ENCODE measurements around the gene RTN4R.

RTN4R gene

DNA sequence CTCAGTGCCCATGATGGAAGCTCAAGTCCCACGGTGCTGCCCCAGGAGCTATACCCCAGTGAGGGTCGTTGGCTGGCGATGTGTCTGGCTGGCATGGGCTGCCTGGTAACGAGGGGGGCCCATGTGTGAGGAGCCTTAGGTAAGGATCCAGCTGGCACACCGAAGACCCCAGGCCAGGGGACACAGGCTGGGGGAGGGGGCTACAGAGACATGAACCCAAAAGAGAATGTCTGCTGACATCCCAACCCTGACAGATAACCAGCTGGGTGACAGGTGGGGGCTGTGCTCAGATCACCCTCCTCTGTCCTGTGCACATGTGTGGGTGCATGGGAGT, 39.2 kb downstream of the RTN4R start:
- no peak for DNase-seq (ENCODE audit: low spot score)

DNA sequence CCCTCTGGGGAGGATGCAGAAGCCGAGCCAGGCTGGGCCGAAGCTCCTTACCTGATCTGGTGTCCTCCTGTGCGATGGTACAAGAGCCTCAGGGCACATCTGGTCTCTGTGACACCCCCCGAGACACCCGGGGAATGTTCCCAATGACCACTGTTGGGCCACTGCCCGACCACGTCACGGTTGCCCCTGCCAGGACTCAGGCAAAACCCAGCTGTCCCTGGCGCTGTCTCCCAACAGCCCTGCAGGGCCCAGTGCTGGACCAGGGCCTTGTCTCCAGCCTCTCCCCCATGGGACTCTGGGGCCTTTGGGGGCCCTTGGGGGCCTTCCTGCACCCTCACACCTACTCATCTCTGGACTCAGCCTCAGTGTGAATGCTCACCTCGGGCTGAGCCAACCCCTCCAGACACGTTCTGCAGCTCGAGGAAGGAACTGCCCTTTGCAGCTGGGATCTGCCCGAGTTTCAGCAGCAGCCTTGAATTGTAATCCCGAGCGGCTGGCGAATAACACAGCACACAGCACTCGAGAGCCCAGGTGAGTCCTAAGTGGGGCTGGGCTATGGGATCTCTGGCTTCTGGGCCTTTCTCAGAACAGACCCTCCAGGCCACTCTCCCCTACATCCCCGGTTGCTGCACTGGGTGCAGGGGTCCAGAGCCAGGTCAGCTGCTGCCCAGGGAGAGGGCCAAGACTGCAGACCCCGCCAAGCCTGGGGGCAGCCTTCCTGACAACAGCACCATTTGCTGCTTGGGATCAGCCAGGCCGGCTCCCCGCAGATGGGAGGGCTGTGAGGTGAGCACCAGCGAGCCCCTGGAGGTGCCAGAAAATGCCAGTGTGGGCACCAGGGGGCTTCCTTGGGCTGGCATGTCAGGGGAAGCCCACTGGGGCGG, 39.8 kb downstream of the RTN4R start:
- no peak for DNase-seq (ENCODE audit: low spot score)

DNA sequence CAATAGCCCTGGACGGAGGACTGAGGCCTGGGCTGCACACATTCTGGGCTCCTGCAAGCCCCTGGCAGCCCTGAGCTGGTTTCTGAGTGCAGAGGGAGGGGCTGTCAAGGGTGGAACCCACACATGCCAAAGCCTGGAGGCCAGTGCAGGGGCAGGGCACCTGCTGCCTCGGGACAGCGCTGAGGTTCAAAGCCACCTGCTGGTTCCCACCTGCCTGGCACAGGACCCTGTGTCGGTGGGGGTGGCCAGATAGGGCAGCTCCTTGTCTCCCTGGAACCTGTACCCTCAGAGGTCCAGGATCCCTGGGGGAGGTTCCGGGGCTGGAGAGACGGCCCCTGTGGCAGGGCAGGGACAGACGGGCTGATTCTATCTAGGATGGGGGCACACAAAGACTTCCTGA, 40.8 kb downstream of the RTN4R start:
- no peak for DNase-seq (ENCODE audit: low spot score)

DNA sequence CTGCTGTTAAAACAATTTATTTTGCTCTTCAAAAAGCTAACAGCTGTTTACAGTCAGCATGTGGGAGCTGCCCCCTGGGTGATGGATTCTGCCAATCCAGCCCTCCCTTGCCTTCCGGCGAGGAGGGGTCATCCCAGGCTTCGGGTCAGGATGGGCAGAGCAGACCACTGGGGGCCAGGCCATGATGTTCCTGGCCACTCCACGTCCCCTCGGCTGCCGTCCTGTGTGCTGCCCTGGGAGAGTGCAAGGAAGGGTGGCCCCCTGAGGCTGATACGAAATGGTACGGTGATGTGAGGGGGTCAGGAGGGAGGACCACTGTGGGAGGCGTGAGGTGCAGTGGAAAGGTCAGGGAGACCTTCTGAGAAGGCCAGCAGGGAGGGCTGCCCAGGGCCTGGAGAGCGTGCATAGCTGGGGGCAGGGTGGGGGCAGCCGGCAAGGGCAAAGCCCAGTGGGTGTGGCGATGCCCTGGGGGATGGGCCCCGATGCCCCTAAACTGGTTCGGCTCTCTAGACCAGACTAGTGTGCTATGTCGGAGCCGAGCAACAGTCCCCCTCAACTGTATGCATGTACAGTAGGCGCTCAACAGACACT, 41.3 kb downstream of the RTN4R start:
- no peak for DNase-seq (ENCODE audit: low spot score)

DNA sequence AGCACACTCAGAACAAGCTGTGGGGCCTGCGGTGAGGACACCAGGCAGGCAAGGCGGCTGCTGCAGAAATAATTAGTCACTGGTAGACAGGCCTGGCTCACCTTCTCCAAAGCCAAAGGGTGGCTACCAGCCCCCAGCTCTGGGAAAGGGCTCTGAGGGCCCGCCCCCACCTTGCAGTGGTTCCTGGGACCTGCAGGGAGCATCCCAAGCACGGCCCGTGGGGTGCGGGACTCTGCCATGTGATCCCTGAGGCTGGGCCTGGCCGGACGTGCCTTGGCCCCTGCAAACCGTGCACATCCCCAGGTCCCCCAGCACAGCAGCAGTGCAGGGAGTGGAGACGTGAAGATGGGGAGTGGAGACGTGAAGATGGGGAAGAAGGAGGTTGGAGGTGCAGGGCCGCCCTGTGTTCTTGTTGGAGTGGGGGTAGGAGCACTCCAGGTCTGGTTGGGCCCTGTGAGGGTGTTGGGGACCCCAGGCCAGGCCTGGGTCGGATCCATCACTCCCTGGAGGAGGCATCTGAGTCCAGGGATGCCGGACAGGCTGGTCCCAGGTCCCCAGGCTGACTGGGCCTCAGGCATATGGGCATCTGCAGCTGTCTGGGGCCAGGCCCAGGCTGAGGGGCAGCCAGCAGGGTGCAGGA, 41.9 kb downstream of the RTN4R start:
- no peak for DNase-seq (ENCODE audit: low spot score)

DNA sequence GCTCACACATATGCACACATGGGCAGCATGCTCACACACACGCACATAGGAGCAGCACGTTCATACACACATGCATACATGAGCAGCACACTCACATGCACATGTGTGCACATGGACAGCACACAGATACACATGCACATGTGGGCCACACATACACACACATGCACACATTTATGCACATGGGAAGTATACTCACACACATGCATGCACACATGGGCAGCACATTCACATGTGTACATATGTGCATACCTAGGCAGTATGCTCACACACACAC, 42.5 kb downstream of the RTN4R start:
- DNase-seq (ENCODE audit: low spot score) = no peak

DNA sequence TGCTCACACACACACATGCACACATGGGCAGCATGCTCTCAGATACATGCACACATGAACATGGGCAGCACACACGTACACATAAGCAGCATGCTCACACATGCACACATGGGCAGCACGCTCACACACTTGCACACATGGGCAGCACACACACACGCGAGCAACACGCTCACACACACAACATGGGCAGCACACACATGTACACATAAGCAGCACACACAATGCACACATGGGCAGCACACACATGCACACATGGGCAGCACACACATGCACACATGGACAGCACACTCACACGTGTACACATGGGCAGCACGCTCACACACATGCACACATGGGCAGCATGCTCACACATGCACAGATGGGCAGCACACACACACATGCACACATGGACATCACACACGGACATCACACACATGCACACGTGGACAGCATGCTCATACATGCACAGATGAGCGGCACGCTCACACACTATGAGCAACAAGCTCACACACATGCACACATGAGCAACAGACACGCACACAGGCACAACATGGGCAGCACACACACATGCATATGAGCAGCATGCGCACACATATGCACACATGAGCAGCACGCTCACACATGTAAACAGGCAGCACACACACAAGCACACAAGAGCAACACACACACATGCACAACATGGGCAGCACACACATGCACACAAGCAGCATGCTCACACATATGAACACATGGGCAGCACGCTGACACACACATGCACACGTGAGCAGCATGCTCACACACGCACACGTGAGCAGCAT, 43.0 kb downstream of the RTN4R start:
- DNase-seq (ENCODE audit: low spot score) = no peak

DNA sequence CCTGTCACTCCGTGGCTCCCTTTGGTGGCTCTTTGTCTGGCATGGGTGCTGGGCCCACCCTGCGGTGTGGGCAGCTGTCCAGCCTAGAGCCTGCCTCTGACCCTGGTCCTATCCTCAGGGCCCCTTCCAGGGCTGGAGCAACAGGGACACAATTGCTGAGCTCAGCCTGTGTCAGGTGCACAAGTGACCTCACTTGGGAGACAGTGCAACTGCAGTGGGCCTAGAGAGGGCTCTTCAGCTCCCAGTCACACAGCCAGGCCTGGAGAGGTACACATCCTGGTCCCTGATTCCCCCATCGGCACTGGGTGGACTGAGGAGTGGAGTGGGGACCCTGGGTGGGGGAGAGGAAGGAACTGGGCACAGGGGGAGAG, 43.9 kb downstream of the RTN4R start:
- no peak for DNase-seq (ENCODE audit: low spot score)

DNA sequence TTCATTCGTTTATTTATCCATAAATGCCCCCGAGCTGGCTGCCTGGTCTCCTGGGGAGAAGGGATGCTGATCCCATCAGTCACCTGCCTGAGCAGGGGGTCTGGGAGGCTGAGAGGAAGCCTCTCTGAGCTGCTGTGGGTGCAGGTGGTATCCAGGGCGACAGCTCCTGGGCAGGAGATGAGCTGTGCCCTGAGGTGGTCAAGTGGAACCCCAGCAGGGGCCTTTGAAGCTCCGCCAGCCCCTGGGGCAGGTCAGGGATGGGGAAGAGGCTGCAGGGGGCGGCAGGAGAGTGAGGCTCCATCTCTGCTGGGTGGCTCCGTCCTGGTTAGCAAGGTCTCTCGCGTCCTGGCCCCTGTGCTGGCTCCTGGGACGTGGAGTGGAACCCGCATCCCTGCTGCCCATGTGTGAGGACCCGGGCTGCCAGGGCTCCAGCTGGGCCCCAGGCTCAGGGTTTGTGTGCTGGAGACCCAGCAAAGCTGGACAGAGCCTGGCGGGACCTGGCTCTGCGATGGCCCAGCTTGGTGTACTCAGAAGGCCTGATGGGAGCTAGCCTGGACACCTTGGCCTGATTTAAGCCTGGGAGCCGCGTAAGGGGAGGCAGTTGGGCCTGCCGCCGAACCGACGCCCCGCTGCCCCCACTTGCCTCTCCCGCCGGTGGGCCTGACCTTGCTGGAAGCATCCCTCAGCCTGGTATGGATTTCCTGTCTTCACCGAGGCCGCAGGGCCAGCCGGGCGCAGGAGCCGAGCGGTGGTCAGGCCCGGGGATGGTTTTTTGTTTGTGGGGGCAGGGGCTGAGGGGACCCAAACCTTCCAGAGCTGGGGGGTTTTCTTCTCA, 44.5 kb downstream of the RTN4R start:
- DNase-seq (ENCODE audit: low spot score) = no peak

DNA sequence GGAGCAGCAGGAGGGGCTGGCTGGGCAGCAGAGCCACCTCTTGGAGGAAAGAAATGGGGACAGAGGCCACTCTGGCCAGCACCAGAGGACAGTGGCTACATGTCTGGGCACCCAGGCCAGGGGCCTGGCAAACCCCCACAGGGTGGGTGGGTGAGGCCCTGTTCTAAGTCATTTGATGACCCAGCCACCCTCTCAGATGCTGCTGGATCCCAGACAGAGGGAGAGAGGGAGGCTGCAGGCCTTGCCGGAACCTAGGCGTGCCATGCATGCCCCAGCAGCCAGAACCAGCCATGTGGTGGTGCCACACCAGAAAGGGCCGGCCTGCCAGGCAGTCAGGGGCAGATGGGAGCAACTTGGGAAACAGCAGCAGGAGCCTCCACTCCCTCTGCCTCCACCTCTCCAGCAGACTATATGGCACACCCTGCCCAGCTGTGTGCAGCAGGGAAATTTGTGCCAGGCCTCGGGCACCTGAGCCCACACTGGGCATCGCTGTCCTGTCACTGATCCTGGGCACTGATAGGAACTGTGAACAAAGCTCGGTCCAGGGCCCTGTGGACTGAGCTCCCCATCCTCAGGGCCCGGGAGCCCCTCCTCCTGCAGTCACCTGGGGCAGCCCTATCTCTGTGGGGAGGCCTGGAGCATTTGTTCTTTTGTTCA, 45.2 kb downstream of the RTN4R start:
- no peak for DNase-seq (ENCODE audit: low spot score)

DNA sequence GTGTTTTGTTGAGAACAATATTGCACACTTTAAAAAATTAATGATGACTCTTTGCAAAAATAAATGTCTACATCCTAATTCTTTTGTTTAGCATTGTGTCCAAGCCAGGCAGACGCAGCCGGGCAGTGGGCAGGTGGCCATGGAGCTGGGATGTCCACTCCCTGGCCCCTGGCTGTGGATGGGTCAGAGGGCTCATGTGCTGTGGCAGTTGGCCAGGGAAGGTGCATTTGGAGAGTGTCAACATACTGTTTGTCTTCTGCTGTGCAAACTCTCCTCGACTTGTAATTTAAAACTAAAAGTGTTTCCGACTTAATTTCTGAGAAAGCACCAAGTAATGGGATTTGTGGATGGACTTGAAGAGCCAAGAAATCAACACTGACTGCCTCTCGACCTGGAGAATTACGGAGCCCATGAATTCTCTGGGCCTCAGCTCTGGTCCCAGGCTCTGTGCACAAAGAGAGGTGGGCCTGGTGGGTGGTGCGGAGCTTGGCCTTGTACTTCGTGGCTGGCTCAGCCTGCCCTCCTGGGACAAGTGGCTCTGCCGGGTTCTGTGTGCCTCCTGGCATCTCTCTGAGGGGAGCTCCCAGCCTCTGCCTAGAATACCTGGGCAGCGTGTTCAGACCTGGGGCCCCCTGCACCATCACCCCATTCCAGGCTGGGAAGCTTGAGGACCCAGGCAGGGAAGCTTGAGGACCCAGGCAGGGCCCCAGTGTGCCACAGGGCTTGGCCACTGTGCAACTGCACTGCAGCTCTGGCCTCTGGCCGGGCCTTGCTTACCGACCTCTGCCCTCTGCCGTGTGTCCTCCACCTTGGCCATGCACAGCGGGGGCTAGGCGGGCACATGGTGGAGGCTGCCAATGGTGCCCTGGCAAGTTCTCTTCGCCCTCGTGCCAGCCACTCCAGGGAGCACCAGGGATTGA, 46.4 kb downstream of the RTN4R start:
- DNase-seq (ENCODE audit: low spot score) = no peak

DNA sequence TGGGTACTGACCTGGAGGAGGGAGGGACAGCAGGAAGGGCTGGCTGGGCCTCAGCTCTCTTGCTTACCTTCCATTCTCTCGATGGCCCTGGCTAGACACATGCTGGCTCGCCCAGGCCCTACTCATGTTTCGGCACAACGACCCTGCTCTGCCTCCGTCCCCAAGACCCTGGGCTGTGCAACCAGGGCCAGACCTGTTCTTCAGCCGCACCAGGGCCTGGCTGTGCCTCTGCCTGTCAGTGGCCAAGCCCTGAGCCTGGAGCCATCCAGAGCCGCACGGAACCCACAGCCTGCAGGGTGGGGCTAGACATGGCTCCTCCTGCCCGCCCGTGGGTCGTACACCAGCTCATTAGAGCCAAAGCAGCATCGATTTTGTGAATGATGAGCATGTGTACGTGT, 47.5 kb downstream of the RTN4R start:
- DNase-seq (ENCODE audit: low spot score) = no peak

DNA sequence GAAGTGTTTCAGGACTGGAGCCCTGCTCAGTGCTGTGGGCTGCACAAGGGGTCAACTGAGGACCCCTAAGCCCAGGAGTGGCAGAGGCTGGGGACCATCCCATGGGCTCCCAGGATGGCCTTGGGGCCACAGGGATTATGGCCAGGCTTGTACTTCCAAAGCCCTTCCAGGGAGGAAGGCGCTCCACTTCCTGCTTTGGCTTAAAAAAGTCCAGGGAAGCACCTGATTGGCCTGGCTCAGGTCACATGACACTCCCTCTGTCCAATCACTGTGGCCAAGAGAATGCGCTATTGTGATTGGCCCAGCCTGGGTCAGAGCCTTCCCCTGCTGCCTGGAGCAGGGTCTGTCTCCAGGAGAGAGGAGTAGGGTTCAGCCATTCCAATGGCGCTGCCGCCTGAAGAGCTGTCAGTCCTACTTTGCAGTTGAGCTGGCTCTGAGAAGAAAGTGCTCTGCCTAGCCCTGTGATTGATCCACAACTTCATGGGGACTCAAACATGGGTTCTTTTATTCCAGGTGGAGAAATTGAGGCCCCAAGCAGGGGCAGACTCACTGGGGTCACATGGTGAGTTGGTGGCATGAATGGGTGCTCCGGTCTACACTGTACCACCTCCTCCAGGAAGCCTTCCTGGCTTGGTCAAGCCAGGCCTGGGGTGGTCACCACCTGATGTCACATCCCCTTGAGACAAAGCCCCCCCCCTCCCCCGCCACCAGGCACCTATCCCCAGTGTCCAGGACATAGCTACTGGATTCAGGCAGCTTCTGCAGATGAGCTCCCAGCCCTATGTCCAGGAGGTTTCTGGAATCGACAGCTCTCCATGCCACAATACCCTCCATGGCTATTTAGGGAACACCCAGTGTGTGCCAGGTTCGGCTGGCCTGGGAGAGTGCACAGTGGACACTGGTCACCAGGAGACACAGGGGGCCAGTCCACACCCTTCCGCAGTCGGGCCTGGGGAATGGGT, 48.2 kb downstream of the RTN4R start:
- no peak for DNase-seq (ENCODE audit: low spot score)

DNA sequence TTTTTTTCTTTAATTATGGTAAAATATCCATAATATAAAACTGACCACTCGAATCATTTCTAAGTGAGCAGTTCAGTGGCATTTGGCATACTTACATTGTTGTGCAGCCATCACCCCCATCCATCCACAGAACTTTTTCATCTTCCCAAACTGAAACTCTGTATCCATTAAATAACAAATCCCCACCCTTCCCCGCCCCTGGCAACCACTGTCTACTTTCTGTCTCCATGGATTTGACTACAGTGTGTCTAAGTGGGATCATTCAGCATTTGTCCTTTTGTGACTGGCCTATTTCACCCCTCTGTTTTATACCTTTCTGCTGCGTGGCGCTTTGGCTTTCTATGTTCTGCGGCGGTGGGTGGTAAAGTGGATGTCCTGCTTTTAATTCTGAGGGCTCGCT, 49.1 kb downstream of the RTN4R start:
- DNase-seq (ENCODE audit: low spot score) = no peak

DNA sequence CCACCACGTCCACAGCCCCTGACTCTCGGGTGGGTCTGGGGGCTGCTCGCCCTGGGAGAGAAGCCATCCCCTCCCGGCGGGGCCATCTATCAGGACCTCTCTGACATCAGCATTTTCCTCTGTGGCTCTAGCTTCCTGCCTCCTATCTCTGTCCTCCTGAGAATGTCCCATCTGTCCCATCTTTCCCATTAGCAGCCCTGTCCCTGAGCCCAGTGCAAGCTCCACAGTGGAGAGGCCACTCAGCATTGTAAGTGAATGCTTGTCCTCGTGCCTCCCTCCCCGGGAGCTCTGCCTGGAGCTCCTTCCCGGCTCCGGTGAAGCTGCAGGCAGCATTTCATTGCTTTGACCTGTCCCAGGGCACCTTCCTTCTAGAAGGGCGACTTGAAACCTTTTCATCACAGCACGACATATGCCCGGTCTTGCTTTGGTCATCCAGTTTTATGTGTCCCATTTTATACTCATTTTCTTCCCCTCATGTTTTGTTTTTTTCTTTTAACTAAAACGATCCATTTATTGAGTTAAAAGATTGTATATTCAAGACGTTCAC, 49.7 kb downstream of the RTN4R start:
- DNase-seq (ENCODE audit: low spot score) = no peak

DNA sequence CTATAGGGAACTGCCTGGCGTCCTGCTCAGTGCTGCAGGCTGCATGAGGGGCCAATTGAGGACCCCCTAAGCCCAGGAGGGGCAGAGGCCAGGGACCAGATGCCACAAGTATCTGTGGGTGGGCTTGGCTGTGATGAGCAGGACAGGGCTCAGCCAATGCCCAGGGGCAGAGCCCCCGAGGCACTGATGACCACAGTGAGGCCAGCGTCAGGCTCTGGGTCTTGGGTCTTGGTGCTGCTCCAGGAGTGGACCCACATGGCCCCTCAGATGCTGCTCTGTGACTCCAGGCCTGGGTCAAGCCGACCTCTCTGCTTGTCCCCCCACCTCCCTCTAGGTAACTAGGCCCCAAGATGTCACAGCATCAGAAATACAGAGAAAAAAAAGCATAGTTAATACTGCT, 50.6 kb downstream of the RTN4R start:
- DNase-seq (ENCODE audit: low spot score) = no peak

DNA sequence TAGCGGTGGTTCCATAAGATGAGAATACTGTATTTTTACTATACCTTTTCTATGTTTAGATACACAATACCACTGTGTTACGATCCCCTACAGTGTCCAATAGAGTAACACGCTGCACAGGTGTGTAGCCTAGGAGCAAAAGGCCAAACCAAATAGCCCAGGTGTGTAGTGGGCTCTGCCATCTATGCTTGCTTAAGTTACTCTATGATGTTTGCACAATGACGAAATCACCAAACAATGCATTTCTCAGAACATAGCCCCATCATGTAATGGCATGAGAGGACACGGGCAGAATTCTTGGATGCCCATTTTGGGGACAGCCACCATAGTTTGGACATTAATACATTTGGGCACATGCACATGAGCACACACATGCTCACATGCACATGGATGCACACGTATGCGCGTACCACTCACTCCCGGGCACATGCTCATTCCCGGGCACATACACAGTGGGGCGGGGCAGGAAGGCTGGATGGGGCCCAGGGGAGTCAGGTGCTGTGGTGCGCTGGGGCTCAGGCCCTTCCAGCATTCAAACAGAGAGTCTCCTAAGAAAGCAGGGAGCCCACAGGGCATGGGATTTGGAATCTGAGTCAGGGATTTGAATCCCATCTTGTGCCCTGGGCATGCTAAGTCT, 51.1 kb downstream of the RTN4R start:
- DNase-seq (ENCODE audit: low spot score) = no peak

DNA sequence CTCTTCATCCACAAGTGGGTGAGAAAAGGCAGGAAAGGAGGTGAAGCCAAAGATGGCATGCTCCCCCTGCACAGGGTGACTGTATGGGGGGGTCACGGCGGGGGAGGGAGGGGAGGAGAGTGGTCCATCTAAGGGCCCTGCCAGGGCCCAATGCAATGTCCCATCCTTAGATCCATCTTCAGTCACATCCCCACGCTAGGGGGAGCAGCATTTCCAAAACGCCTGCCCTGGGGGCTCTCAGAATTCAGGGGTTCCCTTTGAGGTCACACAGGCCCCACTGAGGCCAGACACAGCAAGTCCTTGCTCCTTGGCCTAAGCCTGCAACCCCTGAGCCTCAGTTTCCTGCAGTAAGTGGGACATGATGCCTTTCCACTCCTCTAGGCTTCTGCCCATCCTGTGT, 52.4 kb downstream of the RTN4R start:
- DNase-seq (ENCODE audit: low spot score) = no peak

DNA sequence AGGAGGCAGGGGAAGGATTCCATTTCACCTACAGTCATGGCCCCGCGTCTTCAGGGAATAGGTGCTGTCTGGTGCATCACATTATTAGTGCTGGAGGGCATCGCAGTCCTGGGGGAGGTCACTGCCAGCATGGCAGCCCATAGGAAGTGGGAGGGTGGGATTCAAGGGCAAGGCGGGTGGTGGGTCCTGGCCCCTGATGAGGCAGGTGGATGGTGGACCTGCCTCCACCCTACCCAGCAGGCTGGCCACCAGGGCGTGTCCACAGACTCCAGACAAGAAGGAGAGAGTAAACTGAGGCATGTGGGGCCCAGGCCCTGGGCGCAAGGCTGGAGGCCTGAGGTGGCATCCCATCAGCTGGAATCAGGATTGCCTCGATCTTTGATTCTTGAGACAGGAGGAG, 53.3 kb downstream of the RTN4R start:
- DNase-seq (ENCODE audit: low spot score) = no peak

All from hematopoietic multipotent progenitor cell treated with erythropoietin and hydrocortisone succinate and interleukin-3 and kit ligand, for 15 days (in vitro differentiated cells).